NCI-H2171 treated with DMSO at 0.1 percent for 48 hours (cell line): ENCODE measurements around the gene C1GALT1.

ENCODE experiments used
- DNase-seq: peaks from one replicate; lab custom pipeline; 2025; lab: John Stamatoyannopoulos, UW

The C1GALT1 gene

GRCh38 chr7:7201578-7202374 is 19.4 kb downstream of the C1GALT1 start:
- DNase-seq = no peak

GRCh38 chr7:7202375-7202720 is 20.0 kb downstream of the C1GALT1 start:
- no peak for DNase-seq

DNA sequence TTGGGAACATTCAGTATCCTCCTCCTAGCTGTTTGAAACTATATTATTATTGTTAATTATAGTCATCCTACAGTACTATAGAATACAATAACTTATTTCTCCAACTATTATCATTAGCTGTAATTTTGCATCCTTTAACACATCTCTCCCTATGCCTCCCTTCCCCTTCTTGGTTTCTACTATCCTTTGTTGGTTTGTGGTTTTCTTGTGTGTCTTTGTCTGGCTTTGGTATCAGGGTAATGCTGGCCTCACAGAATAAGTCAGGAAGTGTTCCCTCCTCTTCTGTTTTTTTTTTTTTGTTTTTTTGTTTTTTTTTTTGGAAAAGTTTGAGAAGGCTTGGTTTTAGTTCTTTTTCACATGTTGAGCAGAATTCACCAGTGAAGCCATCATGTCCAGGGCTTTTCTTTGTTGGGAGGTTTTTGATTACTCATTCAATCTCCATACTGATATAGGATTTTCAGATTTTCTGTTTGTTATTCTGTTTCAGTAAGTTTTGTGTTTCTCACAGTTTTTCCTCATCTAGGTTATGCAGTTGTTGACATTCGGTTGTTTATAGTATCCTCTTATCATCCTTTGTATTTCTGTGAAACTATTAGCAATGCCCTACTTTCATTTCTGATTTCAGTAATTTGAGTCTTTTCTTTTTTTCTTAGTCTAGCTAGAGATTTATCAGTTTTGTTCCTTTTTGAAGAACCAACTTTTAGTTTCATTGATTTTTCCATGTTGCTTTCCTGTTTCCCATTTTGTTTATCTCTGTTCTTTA is 21.6 kb downstream of the C1GALT1 start:
- DNase-seq = no peak

- no peak for DNase-seq
Measured at GRCh38 chr7:7207876-7208275, 25.5 kb downstream of the C1GALT1 start.

DNA sequence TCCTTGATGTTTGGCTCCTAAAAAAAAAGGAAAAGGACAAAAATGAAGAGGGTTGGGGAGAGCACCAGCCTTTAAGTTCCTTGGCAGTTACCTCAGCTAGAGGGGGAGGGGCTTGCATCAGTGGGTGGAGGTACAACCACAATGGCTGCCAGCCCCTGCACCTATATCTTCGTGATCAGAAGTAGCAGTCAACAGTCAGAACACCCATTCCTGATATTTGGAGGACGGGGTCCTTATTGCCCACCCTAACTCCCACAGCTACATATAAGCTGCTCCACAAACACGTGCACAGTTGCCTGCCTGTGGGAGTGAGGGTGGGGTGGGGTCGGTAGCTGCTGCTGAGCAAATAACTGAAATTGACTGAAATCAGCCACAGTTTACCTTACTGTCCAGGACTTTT is 26.2 kb downstream of the C1GALT1 start:
- no peak for DNase-seq

DNA sequence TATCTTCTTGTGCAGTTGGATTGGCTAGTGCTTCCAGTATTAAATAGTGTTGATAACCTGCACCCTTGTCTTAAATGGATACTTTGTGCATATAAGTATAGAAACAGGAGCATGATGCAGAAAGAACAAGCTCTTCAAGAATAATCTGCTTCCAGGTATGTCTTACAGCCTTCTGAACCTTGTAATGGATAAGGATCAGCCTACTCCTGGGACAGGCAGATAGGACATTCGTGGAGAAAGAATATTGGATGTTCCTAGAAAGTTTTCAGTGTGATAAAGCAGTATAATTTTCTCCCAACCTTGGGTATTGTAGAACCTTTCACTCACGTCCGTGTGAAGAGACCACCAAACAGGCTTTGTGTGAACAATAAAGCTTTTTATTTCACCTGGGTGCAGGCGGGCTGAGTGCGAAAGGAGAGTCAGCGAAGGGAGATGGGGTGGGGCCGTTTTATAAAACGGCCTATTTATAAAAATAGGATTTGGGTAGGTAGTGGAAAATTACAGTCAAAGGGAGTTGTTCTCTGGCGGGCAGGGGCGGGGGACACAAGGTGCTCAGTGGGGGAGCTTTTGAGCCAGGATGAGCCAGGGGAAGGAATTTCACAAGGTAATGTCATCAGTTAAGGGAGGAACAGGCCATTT is 27.2 kb downstream of the C1GALT1 start:
- no peak for DNase-seq

DNA sequence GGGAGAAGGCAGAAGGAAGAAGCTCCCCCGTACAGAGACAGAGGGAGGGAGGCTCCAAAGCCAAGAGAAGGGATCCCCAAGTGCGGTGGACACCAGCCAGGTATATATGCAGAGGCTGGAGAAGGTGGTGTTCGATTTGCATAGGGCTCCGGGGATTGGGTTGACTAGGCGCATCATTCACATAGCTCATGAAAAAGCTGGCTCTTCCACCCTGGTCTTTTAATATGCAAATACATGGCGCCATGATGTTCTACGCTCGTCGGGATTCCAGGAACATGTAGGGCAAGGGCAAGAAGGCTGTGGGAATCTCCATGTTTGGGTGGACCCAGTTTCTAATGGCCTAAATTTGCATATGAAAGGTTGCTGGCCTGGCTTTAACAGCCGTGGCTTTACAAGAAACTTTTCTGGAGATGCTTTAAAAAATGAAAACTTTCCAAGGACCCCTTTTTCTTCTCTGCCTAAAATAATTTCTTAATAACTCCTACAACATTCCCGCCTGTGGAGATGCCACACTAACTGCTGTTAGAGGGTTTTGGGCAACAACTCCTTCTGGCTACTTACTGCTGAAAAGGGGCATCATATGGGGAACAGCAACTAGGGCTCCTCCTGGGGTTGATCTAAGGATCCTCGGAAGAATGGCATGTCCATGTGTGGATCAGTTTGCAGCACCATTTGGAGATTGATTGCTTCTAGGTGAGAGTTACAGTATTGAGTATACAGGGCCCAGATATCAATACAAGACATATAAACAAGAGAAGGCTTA is 28.3 kb downstream of the C1GALT1 start:
- no peak for DNase-seq

DNA sequence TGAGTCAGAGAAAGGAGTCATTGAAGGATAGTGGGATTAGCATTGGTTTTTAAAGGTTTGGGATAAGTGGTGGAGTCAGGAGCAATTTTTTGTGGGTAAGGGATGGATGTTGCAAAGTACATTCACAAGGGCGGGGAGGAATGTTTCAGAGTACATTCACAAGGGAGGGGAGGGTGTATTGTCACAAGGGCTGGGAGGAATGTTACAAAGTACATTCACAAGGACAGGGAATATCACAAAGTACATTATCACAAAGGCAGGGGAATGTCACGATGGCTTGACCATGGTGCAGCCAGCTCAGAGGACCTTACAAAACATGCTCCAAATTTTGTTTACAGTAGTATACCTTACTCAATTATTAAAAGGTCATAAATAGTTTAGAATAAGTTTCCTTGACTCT is 30.3 kb downstream of the C1GALT1 start:
- DNase-seq = no peak

GRCh38 chr7:7214398-7215347 is 32.3 kb downstream of the C1GALT1 start:
- DNase-seq = no peak

DNA sequence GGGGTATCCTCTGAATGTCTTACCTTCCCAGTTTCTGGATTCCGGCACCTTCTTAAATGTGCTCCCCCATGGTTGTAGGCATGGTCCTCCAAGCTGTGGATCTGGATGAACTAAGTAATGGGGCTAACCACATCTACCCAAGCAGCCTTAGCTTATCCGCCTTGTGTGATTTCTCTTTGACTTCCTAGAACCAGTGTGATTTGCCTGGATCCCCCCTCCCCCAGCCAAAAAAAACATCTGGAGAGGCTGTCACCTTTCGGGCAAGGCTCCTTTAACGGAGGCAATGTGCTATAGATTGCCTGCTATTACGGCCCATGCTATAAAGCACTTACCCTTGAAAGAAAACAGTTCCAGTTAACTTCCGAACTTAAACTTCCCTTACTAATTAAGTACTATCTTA is 33.9 kb downstream of the C1GALT1 start:
- DNase-seq = no peak

- no peak for DNase-seq
Measured at GRCh38 chr7:7219216-7219615, 36.9 kb downstream of the C1GALT1 start.

DNA sequence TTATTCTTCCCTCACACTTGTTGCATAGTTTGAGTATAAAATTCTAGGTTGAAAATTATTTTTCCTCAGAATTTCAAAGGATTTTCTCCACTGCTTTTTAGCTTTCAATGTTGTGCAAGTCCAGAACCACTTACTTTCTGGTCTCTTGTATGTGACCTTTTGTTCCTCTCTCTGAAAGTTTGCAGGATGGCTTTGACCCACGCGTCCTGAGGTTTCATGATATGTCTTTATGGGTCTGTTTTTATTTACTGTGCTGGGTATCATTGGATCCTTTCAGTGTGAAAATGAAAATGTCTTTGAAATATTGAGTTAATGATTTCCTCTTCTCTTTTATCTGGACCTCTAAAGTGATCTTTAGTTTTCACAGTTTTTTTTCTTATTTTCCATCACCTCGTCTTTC is 38.5 kb downstream of the C1GALT1 start:
- DNase-seq = no peak

DNA sequence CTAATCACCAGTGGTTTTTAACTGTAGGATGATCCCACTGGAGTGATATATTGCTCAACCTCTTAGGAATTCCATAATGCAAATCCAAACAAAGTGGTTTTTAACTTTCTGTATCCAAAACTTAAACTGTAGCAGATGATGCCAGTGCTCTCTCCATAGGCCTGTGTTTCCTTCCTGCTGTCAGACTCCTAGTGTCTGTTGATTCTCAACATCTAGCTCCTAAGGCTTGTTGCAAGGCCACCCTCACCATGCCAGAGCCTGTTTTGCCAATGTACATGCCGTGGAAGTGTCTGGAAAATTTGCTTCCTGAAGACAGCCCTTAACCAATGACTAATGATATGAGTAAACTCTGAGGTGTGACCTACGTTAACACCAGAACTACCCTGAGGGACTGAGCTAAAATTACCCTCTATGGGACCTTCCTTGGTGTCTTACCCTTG is 39.3 kb downstream of the C1GALT1 start:
- no peak for DNase-seq

GRCh38 chr7:7223250-7223649 is 40.9 kb downstream of the C1GALT1 start:
- no peak for DNase-seq

DNA sequence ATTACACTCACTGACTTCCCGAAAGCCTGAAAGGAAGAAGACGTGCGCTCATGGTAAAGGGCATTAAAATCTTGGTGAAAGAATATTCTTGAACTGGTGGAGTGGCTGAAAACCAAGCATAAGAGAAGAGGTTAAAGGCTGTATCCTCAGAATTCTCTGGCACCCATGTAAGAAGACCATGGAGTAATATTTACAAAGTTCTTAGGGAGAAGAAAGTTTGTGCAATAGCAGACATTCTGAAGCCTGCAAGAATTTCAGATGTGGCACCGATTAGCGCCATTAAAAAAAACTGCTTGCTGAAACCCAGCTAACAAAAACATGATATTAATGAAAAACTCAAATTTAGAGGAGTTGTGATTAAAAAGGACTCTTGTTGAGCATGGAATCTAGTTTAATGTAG is 44.1 kb downstream of the C1GALT1 start:
- DNase-seq = no peak

DNA sequence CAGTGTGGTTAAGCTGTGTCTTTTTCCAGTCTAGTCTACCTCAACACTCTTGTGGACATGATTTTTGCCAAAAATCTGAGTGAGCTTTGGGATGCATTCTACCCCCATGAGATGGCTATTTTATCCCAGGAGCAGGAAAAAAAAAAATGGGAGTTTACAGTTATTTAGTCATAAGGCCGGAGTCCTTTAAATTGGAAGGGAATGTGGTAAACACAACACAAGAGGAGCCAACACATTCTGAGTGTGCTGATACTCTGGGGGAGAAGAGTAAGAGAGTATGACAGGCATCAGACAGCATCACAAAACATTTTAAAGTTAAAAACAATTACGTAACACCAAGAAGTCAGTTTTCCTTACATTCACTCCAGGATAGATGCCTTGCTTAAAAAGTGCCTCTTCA is 46.1 kb downstream of the C1GALT1 start:
- DNase-seq = no peak

GRCh38 chr7:7228967-7229366 is 46.6 kb downstream of the C1GALT1 start:
- no peak for DNase-seq

GRCh38 chr7:7231000-7231399 is 48.7 kb downstream of the C1GALT1 start:
- DNase-seq = no peak

GRCh38 chr7:7231865-7232264 is 49.5 kb downstream of the C1GALT1 start:
- no peak for DNase-seq

GRCh38 chr7:7235347-7235746 is 53.0 kb downstream of the C1GALT1 start:
- no peak for DNase-seq

DNA sequence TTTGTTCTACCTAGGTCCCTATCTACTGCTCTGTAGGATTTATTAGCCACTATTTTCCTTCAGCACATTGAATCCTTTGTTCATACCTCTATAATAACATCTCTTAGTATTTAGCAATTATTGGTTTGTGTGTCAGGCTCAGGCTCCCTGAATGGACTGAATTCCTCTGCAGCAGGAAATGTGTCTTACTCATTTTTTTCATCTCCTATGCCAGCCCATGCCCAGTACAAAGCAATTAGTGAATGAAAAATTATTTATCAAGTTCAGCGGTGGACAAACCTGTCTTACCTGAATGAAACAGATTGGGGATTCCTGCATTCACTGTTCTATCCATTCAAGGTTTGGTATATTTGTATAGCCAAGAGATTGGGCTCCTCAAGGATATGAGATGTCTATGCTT is 53.7 kb downstream of the C1GALT1 start:
- DNase-seq = no peak
